H9 (cell line): Measurements from ENCODE around the gene DPP10. TPM values are rescaled to one million over a fixed set of nuclear protein-coding genes. Genes with fewer than 3 reads are reported as not detected.

ENCODE experiments used
- DNase-seq: peaks from one replicate; pipeline ENCODE4 v3.0.0-alpha.2; 2017
- H2AFZ ChIP-seq: one replicate; pipeline ENCODE4 v1.6.1; 2013; ENCODE audit warnings: mild to moderate bottlenecking, low read length, control low read depth, moderate library complexity
- H2AK5ac ChIP-seq: 2 replicates; pipeline ENCODE4 v1.6.1; 2013; ENCODE audit warnings: low read length, control low read depth, mixed read lengths; ENCODE audit not compliant: insufficient read length
- H2BK120ac ChIP-seq: one replicate; pipeline ENCODE4 v1.6.1; 2013; ENCODE audit warnings: low read depth, mild to moderate bottlenecking, low read length, control low read depth, inconsistent platforms; ENCODE audit not compliant: poor library complexity, severe bottlenecking
- H2BK12ac ChIP-seq: 2 replicates; pipeline ENCODE4 v1.6.1; 2013; ENCODE audit warnings: low read length, control low read depth, mixed read lengths, low read depth; ENCODE audit not compliant: insufficient read length
- H2BK15ac ChIP-seq: 2 replicates; pipeline ENCODE4 v1.6.1; 2013; ENCODE audit warnings: low read depth, low read length, control low read depth
- H2BK20ac ChIP-seq: one replicate; pipeline ENCODE4 v1.6.1; 2013; ENCODE audit warnings: low read depth, mild to moderate bottlenecking, low read length, control low read depth, inconsistent platforms; ENCODE audit not compliant: poor library complexity, severe bottlenecking
- H2BK5ac ChIP-seq: 2 replicates; pipeline ENCODE4 v1.6.1; 2013; ENCODE audit warnings: low read length, control low read depth, mixed read lengths; ENCODE audit not compliant: insufficient read length
- H3K14ac ChIP-seq: 2 replicates; pipeline ENCODE4 v1.6.1; 2013; ENCODE audit warnings: low read length, control low read depth; ENCODE audit not compliant: insufficient read depth
- H3K18ac ChIP-seq: 2 replicates; pipeline ENCODE4 v1.6.1; 2013; ENCODE audit warnings: low read depth, mild to moderate bottlenecking, mixed read lengths, low read length, control low read depth; ENCODE audit not compliant: insufficient read length
- H3K23ac ChIP-seq: 2 replicates; pipeline ENCODE4 v1.6.1; 2013; ENCODE audit warnings: low read length, control low read depth, mixed read lengths, low read depth; ENCODE audit not compliant: insufficient read length
- H3K23me2 ChIP-seq: 2 replicates; pipeline ENCODE4 v1.6.1; 2013; ENCODE audit warnings: low read depth, mild to moderate bottlenecking, mixed read lengths, low read length, control low read depth; ENCODE audit not compliant: insufficient read length, poor library complexity, severe bottlenecking
- H3K27ac ChIP-seq: 2 replicates; pipeline ENCODE4 v1.5.1; 2013; ENCODE audit warnings: low read length, control low read depth, mixed read lengths, low read depth; ENCODE audit not compliant: insufficient read length
- H3K27me3 ChIP-seq: 2 replicates; pipeline ENCODE4 v1.6.1; 2013; ENCODE audit warnings: low read length, control low read depth, inconsistent platforms; ENCODE audit not compliant: insufficient read depth
- H3K4ac ChIP-seq: 2 replicates; pipeline ENCODE4 v1.6.1; 2013; ENCODE audit warnings: low read depth, mild to moderate bottlenecking, control low read depth, inconsistent platforms, low read length, moderate library complexity
- H3K4me1 ChIP-seq: 2 replicates; pipeline ENCODE4 v1.6.1; 2013; ENCODE audit warnings: low read length, control low read depth, inconsistent platforms; ENCODE audit not compliant: insufficient read depth
- H3K4me2 ChIP-seq: 2 replicates; pipeline ENCODE4 v1.6.1; 2013; ENCODE audit warnings: low read length, control low read depth, mixed read lengths; ENCODE audit not compliant: insufficient read length, insufficient read depth
- H3K56ac ChIP-seq: 2 replicates; pipeline ENCODE4 v1.6.1; 2013; ENCODE audit warnings: low read depth, mild to moderate bottlenecking, mixed read lengths, low read length, control low read depth; ENCODE audit not compliant: insufficient read length
- H3K79me1 ChIP-seq: 2 replicates; pipeline ENCODE4 v1.6.1; 2013; ENCODE audit warnings: low read depth, mild to moderate bottlenecking, moderate library complexity, low read length, control low read depth, inconsistent platforms; ENCODE audit not compliant: insufficient read depth, poor library complexity, severe bottlenecking
- H3K79me2 ChIP-seq: 2 replicates; pipeline ENCODE4 v1.6.1; 2013; ENCODE audit warnings: low read length, control low read depth, inconsistent platforms; ENCODE audit not compliant: insufficient read depth
- H3K9ac ChIP-seq: 2 replicates; pipeline ENCODE4 v1.6.1; 2013; ENCODE audit warnings: low read length, control low read depth, mixed read lengths; ENCODE audit not compliant: insufficient read length; ENCODE audit errors: extremely low read depth
- H3K9me3 ChIP-seq: one replicate; pipeline ENCODE4 v1.6.1; 2013; ENCODE audit warnings: low read depth, low read length, inconsistent platforms; ENCODE audit not compliant: control insufficient read depth
- H3T11ph ChIP-seq: one replicate; pipeline ENCODE4 v1.6.1; 2013; ENCODE audit warnings: mild to moderate bottlenecking, low read length, control low read depth, inconsistent platforms
- H4K20me1 ChIP-seq: one replicate; pipeline ENCODE4 v1.6.1; 2013; ENCODE audit not compliant: control insufficient read depth, insufficient read length, insufficient read depth
- H4K5ac ChIP-seq: 2 replicates; pipeline ENCODE4 v1.6.1; 2013; ENCODE audit warnings: low read depth, mild to moderate bottlenecking, mixed read lengths, low read length, control low read depth; ENCODE audit not compliant: insufficient read length
- H4K8ac ChIP-seq: replicated peaks from 2 replicates; pipeline ENCODE4 v1.6.1; 2013; ENCODE audit warnings: low read length, control low read depth, mixed read lengths, low read depth; ENCODE audit not compliant: insufficient read length
- H4K91ac ChIP-seq: 2 replicates; pipeline ENCODE4 v1.6.1; 2013; ENCODE audit warnings: low read depth, mild to moderate bottlenecking, moderate library complexity, mixed read lengths, low read length, control low read depth; ENCODE audit not compliant: insufficient read length
- H3K27ac Mint-ChIP-seq, 3 experiments: 2 replicates in 2 of 3; 3 replicates in 1 of 3; pipeline ENCODE4 v1.8.0; 2020 to 2021; ENCODE audit warnings: mixed read lengths in 3 of 3, mild to moderate bottlenecking in 1 of 3, moderate library complexity in 1 of 3
- H3K27me3 Mint-ChIP-seq: 2 replicates; pipeline ENCODE4 v1.8.0; 2021; ENCODE audit warnings: low read depth, mild to moderate bottlenecking, moderate library complexity, mixed read lengths
- H3K36me3 Mint-ChIP-seq, 3 experiments: 2 replicates in 2 of 3; 3 replicates in 1 of 3; pipeline ENCODE4 v1.8.0; 2020 to 2021; ENCODE audit warnings: low read depth in 3 of 3, mixed read lengths in 3 of 3; ENCODE audit not compliant: insufficient read depth in 1 of 3
- H3K4me1 Mint-ChIP-seq, 2 experiments: 2 replicates each; pipeline ENCODE4 v1.8.0; 2020; ENCODE audit warnings: mixed read lengths in 2 of 2
- H3K4me3 Mint-ChIP-seq, 2 experiments: 2 replicates in 1 of 2; 3 replicates in 1 of 2; pipeline ENCODE4 v1.8.0; 2020 to 2021; ENCODE audit warnings: mild to moderate bottlenecking in 2 of 2, mixed read lengths in 2 of 2, moderate library complexity in 1 of 2
- H3K9me3 Mint-ChIP-seq, 2 experiments: 2 replicates in 1 of 2; 3 replicates in 1 of 2; pipeline ENCODE4 v1.8.0; 2020; ENCODE audit warnings: mild to moderate bottlenecking in 2 of 2, mixed read lengths in 2 of 2, moderate library complexity in 1 of 2
- CTCF ChIP-seq: fragments of 200-600 bp; sonication (generic); conservative IDR thresholded peaks from 3 replicates; pipeline ENCODE4 v1.8.0; 2021; ENCODE audit warnings: antibody characterized with exemption, mild to moderate bottlenecking
- total RNA-seq: library from RNA; stranded (reverse); gene quantifications from 2 replicates; pipeline ENCODE4 v1.2.1, GENCODE V29; 2021

Gene DPP10
- total RNA-seq, 1 experiment from 2014 or later: 11.3 TPM

- Histone ChIP-seq H2BK12ac (no peak overlapping the region), H3K27ac (no peak overlapping the region), H3K23me2 (no peaks in the 10 kb centered on the region), H2BK15ac (no peak overlapping the region), H3K79me2 (no peaks in the 10 kb centered on the region), H3K4ac (no peak overlapping the region), H3K4me2 (no peak overlapping the region), H2AK5ac (no peak overlapping the region), H2BK20ac (no peak overlapping the region), H3K79me1 (no peaks in the 10 kb centered on the region), H3K9me3 (no peaks in the 10 kb centered on the region), H3K14ac (no peak overlapping the region), H3K18ac (no peak overlapping the region), H3K56ac (no peak overlapping the region), H2BK5ac (no peak overlapping the region), H2AFZ (no peak overlapping the region), H2BK120ac (no peak overlapping the region), H3K9ac (no peak overlapping the region), H3K23ac (no peak overlapping the region), H4K8ac (no peak overlapping the region), H4K91ac (no peak overlapping the region), H3K27me3 (no peaks in the 10 kb centered on the region), H4K5ac (no peak overlapping the region), H3K4me1 (no peaks in the 10 kb centered on the region), H4K20me1 (no peaks in the 10 kb centered on the region), H3T11ph (no peak overlapping the region)
- peaks cover 13 to 14% of the 10 kb centered on the region in 2 experiments for H3K4me1 Mint-ChIP-seq
- H3K4me3 Mint-ChIP-seq: no peak overlapping the region
- no peak overlapping the region for H3K27ac Mint-ChIP-seq
- H3K27me3 Mint-ChIP-seq: no peaks in the 10 kb centered on the region
- no peaks in the 10 kb centered on the region for H3K9me3 Mint-ChIP-seq
- H3K36me3 Mint-ChIP-seq: peaks cover 0 to 2% (median 0%) of the 10 kb centered on the region in 3 experiments; a peak in 1 of 7 replicates
- TF ChIP-seq CTCF: no peak
- DNase-seq: no peak
These were observed 1111.7 kb downstream of the DPP10 start for GRCh38 chr2:115554153-115554552.
